ENCODE measurements around the gene PIGH. TPM values are rescaled to one million over a fixed set of nuclear protein-coding genes. Genes with fewer than 3 reads are reported as not detected.

The PIGH gene
- polyA plus RNA-seq, 2 of the 4 experiments (the other 2 are of a cell fraction): 21.1 to 37.2 TPM

GRCh38 chr14:67574156-67574555 lies 25.9 kb downstream of the PIGH start:
- FAIRE-seq (no peak), ATAC-seq (no peak), DNase-seq (ENCODE audit: low read depth in 1 of 2, low spot score in 1 of 2) (no peak)
- ChIA-PET CTCF (interaction anchor here (0.8 to 31.9 kb wide), 5 partner anchors 9 to 151 kb away, joined by 3 to 517 read pairs (median 42); no protein-coding TSS in a partner anchor), POLR2A (no interaction called here)
- Histone ChIP-seq H3K9me3 (no peaks in the 10 kb centered on the region), H3K4me2 (no peak overlapping the region), H3K4me3 (no peak overlapping the region), H3K27ac (no peak overlapping the region), H3K4me1 (no peaks in the 10 kb centered on the region)
- TF ChIP-seq HOXB5 (CRISPR knock-in tag; IDR thresholded peaks at IDR 0.05) (no peak), NPAS2 (CRISPR knock-in tag; IDR thresholded peaks at IDR 0.05; ENCODE audit: borderline replicate concordance) (no peak), REST (IDR thresholded peaks at IDR 0.05) (no peak), RCOR1 (IDR thresholded peaks at IDR 0.05; ENCODE audit: low read depth, low read length) (no peak), ZNF302 (CRISPR knock-in tag; IDR thresholded peaks at IDR 0.05) (no peak), RARB (CRISPR knock-in tag; IDR thresholded peaks at IDR 0.05) (no peak), ATOH8 (CRISPR knock-in tag; IDR thresholded peaks at IDR 0.05; ENCODE audit: low read depth) (no peak)
- 80% methylated on average over 13 of the region's 14 CpGs for WGBS (ENCODE audit: missing lambda C conversion rate)

- FAIRE-seq (no peak), DNase-seq (ENCODE audit: low read depth in 1 of 2, low spot score in 1 of 2) (no peak), ATAC-seq (no peak)
- CTCF ChIA-PET: interaction anchor here (1.2 to 31.9 kb wide), 7 partner anchors 10 to 150 kb away, joined by 4 to 517 read pairs (median 68); partner anchors contain the start of gene PLEKHH1
- WGBS (ENCODE audit: missing lambda C conversion rate): 78% methylated on average over 15 of the region's 15 CpGs
- H3K4me1 ChIP-seq: no peaks in the 10 kb centered on the region
- no peak overlapping the region for H3K4me2 ChIP-seq
- H3K27ac ChIP-seq: no peak overlapping the region
- POLR2A ChIA-PET: no interaction called here
- no peaks in the 10 kb centered on the region for H3K9me3 ChIP-seq
- H3K4me3 ChIP-seq: no peak overlapping the region
- TF ChIP-seq REST (IDR thresholded peaks at IDR 0.05): no peak
- no peak for TF ChIP-seq FOXS1 (CRISPR knock-in tag; IDR thresholded peaks at IDR 0.05)
- TF ChIP-seq HOXB5 (CRISPR knock-in tag; IDR thresholded peaks at IDR 0.05): no peak
- TF ChIP-seq, protein P1, sequence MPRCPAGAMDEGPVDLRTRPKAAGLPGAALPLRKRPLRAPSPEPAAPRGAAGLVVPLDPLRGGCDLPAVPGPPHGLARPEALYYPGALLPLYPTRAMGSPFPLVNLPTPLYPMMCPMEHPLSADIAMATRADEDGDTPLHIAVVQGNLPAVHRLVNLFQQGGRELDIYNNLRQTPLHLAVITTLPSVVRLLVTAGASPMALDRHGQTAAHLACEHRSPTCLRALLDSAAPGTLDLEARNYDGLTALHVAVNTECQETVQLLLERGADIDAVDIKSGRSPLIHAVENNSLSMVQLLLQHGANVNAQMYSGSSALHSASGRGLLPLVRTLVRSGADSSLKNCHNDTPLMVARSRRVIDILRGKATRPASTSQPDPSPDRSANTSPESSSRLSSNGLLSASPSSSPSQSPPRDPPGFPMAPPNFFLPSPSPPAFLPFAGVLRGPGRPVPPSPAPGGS (IDR thresholded peaks at IDR 0.05): no peak
- no peak for TF ChIP-seq RCOR1 (IDR thresholded peaks at IDR 0.05; ENCODE audit: low read depth, low read length)
- no peak for TF ChIP-seq GATA3 (IDR thresholded peaks at IDR 0.05; ENCODE audit: borderline replicate concordance)
- TF ChIP-seq RAD21 (conservative IDR thresholded peaks at IDR 0.05 in 1 of 2, IDR thresholded peaks at IDR 0.05 in 1 of 2): no peak
- no peak for TF ChIP-seq E2F6 (IDR thresholded peaks at IDR 0.05; ENCODE audit: borderline replicate concordance, low read depth)
- TF ChIP-seq HEYL (CRISPR knock-in tag; IDR thresholded peaks at IDR 0.05): no peak
- no peak for TF ChIP-seq MYC (IDR thresholded peaks at IDR 0.05; ENCODE audit: borderline replicate concordance, low read length)
- no peak for TF ChIP-seq MAZ (IDR thresholded peaks at IDR 0.05; ENCODE audit: borderline replicate concordance, low read depth, low read length)
- TF ChIP-seq, protein P2, sequence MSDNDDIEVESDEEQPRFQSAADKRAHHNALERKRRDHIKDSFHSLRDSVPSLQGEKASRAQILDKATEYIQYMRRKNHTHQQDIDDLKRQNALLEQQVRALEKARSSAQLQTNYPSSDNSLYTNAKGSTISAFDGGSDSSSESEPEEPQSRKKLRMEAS (IDR thresholded peaks at IDR 0.05): no peak
- no peak for TF ChIP-seq NR3C1 (IDR thresholded peaks at IDR 0.05)
These were observed 26.6 kb downstream of the PIGH start for GRCh38 chr14:67573228-67574010.
